GM18861 (cell line): ENCODE measurements around the gene HIP1R.
"Not testable (repeated sequence)": the region's sequence is repeated elsewhere in the genome, so short reads cannot be mapped to it uniquely, and the experiment has no call there.

ENCODE experiments used
- ATAC-seq: cut with Tn5 transposase; IDR thresholded peaks from one replicate; pipeline ENCODE4 v1.9.1; 2021; ENCODE audit not compliant: unreplicated experiment

HIP1R gene

DNA sequence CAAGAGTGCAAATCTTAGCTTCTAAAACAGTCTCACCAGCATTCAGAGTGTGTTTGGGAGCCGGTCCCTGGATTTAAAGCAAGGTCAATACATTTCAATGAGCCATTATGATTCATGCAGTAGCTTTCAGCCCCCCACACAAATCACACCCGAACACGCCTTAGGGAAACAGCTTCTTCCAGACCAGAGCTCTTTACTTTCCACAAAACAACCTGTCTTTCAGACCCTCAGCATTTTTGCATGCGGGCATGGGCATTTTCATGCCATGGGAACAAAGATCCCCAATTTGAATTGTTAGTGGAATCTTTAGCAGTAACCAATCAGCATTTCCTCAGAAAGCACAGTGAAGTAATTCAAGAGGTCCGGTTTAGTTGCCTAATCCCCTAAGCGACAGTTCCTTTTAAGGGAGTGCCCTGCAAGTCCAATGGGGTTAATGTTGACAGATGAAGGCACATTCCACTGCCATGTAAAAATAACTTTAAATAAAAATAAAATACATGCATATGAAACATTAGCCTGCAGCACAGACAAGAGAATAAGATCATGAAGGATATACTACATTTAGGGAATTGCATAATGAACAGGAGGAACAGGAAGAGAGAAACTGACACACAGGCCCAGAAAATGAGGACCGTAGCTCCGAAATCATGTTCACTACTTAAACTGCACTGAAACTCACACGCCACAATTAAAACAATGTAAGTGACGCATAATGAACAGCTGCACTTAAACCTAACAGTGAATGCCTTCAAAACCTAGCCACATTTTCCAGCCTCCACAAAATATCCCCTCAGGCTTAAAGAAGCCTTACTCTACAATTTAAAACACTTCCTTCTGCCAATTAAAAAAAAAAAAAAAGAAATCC lies 56.6 kb downstream of the HIP1R start:
- ATAC-seq: no peak

DNA sequence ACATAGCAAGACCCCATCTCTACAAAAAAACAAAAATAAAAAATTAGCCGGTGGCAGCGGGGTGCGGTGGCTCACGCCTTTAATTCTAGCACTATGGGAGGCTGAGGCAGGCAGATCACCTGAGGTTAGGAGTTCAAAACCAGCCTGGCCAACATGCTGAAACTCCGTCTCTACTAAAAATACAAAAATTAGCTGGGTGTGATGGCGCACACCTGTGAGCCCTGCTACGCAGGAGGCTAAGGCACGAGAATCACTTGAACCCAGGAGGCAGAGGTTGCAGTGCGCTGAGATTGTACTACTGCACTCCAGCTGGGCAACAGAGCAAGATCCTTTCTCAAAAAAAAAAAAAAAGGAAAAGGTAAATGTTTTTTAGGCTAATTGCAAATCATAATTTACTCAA lies 57.5 kb downstream of the HIP1R start:
- ATAC-seq: not testable (repeated sequence)

DNA sequence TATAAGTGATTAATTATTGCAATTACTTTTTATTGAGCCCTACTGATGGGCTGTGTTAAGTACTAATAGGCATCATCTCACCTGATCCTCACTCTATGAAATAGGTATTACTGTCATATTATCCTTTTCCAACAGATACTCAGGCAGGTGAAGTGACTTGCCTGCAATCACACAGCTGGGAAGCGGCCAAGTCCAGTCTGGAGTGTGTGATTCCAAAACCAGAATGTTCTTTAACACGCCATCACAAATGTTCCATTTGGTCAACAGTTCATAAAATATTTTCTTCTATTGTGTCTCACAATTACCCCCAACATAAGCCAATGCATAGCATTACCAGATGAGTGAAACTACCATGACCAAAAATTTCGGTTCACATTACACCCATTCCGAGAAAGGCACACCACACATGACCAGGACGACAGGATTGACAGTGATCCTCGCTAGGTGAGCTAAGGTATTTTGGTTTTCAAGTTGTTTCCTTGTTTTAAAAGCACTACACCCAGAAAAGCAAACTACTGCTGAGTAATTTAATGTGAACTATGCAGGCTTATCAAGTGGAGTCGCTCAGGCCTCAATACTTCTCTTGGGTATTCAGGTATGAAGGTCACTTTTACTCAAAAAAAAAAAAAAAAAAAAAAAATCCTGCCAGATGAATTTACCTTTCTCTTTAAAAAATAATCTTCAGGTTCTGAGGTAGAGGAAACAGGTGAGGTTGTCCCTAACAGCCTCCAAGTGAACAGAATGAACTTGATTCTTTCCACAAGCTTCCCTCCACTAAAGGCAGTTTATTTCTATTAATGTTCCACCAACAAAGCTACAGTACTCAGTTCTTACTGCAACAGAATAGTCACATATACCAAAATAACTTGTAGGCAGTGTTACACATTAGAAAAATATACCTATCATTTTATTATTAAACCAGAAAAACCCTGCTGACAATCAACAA lies 58.2 kb downstream of the HIP1R start:
- ATAC-seq: no peak

DNA sequence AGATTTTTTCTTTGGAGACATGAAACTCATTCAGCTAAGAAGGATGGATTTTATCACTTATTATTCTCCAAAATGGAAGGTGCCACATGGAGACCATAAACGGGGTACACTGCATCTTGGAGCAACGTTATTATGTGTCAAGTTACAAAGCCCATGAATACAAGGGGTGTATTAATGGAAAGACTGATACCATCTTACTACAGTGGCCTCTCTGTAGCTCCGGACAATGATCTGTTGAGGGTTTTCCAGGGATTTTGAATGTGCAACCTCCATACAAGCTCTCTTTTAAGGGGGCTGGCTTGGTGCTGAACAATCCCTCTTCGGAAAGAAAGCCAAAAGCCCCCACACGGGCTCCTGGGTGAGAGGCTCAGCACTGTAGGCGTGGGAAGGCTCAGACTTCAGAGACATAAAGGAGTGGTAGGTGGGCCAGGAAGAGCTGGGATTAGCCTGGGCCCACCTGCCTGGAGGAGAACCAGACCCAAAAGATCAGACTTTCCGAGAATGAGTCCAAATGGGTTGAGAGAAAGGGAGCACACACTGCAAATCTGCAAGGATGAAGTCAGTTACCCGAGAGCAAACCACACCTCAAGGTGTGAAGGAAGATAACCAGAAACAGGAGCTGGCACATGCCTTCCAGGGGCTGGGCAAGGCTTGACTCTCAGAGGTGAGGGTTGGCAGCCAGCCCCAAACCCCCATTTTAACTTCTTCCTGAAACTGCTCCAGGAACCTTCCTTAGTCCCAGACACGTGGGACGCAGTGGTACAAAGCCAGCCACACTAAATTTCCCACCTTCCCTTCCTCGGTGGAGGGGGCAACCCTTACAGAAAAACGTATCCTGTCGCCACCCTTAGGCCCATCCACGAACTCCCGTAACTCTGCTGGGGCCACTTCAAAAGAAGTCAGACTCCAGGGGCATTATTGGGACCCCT lies 59.2 kb downstream of the HIP1R start:
- ATAC-seq: no peak

DNA sequence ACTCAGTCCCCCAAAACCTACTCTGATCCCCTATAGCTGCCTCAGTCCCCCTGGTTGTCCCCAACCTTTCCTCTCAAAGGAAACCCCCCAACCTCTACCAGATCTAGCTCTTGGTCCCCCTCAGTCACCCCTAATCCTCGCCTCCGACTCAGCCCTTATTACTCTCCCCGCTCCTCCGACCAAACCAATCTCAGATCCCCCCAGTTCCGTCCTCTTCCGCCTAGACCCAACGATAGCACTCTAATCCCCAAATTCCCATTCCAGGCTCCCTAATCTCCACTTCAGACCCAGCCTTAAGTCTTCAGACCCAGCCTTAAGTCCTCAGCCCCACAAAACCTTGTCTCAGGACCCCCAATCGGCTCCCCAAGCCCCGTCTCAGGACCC lies 60.1 kb downstream of the HIP1R start:
- ATAC-seq: no peak

DNA sequence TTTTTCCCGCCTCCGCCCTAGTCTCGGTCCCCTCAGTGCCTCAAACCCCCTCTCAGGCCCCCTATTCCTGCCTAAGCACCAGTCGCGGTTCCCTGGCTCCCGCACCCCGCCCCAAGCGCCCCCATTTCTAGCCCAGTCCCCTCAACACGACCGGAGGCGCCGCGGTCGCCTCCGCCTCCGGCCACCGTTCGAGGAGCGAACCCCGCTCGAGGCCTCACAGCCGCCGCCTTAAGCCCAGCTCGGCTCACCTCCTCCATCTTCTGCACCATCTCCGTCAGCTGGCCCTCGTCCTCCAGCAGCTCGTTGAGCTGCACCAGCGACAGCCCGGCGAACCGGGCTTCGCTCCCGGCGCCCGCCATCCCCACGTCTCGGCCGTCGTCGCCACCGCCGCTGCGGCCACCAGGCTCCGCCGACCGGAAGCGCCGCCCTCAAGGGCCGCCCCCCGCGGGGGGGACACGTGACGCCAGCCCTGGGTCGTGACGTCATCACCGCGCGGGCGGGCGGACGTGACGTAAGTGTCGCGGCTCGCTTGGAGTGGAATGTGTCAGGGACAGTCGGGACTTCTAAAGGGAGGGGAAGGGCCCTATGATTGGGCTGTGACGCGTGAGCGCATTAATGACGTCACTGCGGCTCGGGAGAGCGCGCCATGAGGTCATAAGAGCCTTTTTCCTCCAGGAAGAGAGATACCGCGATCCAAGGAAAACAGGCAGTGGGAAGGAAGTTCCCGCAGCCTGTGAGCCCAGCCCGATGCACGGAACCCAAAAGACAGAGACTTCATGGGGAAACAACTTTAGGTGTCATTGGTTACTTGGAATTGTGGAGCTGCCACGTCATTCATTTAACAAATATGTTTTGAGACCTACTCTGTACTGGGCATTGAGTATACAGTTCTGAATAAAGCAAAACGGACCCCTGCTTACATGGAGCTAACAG lies 60.7 kb downstream of the HIP1R start, which contains the start of gene VPS37B:
Gene VPS37B, minus strand, starts transcription at position 421 of the 933 bp plus-strand sequence. Its CDS starts 62 bp downstream, at position 359.
- ATAC-seq: peak; percentile 36

DNA sequence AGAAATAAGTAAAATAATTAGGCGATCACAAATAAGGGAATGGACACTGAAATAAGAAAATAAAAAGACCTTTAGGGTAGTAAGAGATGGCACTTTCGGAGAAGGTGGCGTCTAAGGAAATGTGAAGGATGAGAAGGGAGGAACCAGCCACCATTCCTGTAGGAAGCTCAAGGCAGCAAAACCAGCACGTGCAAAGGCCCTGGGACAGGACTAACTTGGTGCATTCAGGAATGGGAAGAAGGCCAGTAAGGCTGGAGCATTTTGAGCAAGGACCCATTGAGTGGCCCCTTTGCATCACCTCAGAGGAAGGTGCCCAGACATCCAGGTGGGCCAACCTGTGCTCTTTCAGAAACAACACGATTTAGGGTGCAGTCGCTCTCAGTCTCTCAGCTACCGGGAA lies 61.4 kb downstream of the HIP1R start:
- no peak for ATAC-seq

DNA sequence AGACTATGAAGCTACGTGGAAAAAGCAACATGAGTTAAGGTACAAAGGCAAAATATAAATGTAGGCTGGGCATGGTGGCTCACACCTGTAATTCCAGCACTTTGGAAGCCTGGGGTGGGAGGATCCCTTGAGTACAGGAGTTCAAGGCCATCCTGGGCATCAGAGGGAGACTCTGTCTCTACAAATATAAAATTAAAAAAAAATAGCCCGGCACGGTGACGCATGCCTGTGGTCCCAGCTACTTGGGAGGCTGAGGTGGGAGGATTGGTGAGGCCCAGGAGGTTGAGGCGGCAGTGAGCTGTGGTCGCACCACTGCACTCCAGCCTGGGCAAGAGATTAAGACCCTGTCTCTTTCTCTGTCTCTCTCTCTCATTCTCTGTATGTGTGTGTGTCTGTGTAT lies 64.6 kb downstream of the HIP1R start:
- ATAC-seq: no peak

DNA sequence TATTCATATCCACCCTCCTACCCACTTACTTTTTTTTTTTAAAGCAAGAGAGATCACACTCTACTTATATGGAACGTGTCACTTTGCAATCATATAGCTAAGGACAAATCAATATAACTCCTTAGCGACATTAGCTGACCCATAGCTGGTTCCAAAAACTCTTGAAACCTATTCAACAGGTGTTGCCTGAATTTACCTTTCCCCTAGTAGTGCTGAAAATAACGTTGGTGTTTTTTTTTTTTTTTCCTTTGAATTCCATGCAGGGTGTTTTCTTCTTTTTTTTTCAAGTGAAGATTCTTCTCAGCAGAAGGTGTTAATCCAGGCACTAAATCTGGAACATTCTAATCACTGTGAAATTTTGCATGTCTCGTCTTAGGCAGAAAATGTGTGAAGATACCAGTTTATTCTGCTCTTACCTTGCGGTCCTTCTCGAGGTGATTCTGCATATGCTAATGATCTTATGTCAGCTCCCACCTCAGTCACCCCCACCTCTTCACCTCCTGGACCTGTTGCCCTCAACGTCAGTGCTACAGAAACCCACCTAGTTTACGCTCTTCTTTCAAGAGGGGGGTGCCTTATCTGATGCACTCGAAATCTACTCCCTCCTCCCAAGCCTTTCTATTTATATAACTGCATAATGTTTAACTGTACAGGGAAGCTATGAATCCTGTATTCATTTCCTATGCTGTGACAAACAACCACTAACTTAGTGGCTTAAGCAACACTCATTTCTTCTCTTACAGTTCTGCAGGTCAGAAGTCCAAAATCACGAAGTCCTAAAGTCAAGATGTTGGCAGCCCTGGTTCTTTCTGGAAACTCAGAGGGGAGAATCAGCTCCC lies 67.8 kb downstream of the HIP1R start:
- no peak for ATAC-seq

DNA sequence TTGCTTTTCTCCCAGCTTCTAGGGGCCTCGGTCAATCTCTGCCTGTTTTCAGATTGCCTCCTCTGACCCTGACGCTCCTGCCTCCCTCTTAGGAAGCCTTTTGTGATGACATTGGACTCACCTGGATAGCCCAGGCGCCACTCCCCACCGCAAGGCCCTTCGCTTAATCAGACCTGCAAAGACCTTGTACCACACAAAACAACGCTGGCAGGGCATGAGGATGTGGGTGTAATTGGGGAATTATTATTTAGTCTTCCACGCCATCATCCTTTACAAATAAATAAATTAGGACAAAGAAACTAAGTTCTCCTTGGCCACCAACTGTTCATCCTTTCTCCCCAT lies 68.4 kb downstream of the HIP1R start:
- ATAC-seq: no peak

DNA sequence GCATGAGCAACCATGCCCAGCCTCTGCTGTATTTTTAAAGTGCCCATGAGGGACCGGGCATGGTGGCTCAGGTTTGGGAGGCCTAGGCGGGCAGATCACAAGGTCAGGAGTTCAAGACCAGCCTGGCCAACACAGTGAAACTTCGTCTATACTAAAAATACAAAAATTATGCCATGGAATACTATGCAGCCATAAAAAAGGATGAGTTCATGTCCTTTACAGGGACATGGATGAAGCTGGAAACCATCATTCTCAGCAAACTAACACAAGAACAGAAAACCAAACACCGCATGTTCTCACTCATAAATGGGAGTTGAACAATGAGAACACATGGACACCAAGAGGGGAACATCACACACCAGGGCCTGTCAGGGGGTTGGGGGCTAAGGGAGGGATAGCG lies 70.0 kb downstream of the HIP1R start:
- ATAC-seq: not testable (repeated sequence)

DNA sequence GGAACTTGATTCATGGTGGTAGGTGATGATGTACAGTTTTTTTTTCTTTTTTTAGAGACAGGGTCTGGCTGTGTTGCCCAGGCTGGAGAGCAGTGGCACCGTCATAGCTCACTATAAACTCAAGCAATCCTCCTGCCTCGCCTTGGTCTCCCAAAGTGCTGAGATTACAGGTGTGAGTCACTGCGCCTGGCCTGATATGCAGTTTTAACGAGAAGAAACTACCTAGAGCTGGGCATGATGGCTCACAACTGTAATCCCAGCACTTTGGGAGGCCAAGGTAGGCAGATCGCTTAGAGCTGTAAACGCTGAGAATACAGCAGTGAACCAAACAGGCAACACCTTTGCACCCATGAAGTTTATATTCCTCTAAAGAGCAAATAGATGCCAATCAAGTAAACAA lies 73.7 kb downstream of the HIP1R start:
- no peak for ATAC-seq

DNA sequence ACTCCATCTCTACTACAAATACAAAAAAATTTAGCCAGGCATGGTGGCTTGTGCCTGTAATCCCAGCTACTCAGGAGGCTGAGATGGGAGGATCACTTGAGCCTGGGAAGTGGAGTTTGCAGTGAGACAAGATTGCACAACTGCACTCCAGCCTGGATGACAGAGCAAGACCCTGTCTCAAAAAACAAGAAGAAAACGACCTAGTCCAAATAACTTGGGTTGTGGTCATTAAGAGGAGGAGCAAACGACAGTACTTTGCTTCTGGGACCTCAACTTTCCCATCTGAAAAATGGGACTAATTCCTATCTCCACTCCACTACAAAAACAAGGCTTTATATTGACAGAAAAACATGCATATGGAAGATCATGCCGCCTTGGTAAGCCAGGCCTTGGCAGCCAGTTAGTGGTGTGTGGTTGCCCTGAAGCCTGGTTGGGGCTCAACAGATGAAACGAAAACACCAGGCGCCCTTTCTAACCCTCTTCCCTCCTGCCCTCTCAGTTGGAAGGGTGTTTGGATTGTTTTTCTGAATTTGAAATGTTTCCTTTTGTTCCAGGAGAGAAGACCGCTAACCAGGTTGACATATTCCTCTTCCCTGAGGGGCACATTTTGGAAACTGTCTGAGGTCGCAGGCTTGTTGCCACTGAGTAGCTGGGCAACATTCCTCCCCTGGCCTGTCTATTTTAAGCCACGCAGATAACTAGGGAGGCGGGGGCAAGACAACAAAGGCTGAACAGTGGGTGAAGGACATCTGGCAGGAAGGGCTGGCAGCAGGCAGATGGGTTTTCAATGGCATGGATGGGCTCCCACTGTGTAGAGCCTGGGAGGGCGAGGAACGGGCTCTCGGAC lies 74.4 kb downstream of the HIP1R start:
- ATAC-seq: no peak
